Measurements from ENCODE around the gene LALBA. TPM values are rescaled to one million over a fixed set of nuclear protein-coding genes. Genes with fewer than 3 reads are reported as not detected.
"Not testable (repeated sequence)": the region's sequence is repeated elsewhere in the genome, so short reads cannot be mapped to it uniquely, and the experiment has no call there.

The LALBA gene
- total RNA-seq, 1 experiment from 2014 or later, result not detected

DNA sequence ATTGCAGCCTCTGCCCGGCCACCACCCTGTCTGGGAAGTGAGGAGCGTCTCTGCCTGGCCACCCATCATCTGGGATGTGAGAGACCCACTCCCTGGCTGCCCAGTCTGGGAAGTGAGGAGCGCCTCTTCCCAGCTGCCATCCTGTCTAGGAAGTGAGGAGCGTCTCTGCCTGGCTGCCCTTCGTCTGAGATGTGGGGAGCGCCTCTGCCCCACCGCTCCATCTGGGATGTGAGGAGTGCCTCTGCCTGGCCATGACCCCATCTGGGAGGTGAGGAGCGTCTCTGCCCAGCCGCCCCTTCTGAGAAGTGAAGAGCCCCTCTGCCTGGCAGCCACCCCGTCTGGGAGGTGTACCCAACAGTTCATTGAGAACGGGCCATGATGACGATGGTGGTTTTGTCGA, 18.2 kb downstream of the LALBA start:
- CTCF ChIA-PET; H3K4me1 ChIP-seq (ENCODE audit: control insufficient read depth, insufficient read depth, low read length); H3K9me3 ChIP-seq (ENCODE audit: control insufficient read depth, insufficient read depth, low read depth, low read length); H3K27ac ChIP-seq (ENCODE audit: low read length); H3K36me3 ChIP-seq (ENCODE audit: control insufficient read depth, insufficient read depth, low read length); POLR2A ChIA-PET; H3K27me3 ChIP-seq (ENCODE audit: control insufficient read depth, insufficient read depth, low read length); intact Hi-C loops (cut with micrococcal nuclease; ENCODE audit: unreplicated experiment); in situ Hi-C loops (cut with HindIII; ENCODE audit: low pct_unique_long_range_greater_than_20kb, low sequenced_read_pairs); H3K4me3 ChIP-seq (ENCODE audit: low read depth in 2 of 2, low read length in 2 of 2); DNase-seq (ENCODE audit: low read depth, low spot score); ATAC-seq; BruUV-seq (replicated peaks): not testable (repeated sequence)

DNA sequence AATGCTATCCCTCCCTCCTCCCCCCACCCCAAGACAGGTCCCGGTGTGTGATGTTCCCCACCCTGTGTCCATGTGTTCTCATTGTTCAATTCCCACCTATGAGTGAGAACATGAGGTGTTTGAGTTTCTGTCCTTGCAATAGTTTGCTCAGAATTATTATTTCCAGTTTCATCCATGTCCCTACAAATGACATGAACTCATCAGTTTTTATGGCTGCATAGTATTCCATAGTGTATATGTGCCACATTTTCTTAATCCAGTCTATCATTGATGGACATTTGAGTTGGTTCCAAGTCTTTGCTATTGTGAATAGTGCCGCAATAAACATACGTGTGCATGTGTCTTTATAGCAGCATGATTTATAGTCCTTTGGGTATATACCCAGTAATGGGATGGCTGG, 22.8 kb downstream of the LALBA start:
- ATAC-seq; DNase-seq (ENCODE audit: low read depth, low spot score); H3K4me1 ChIP-seq (ENCODE audit: control insufficient read depth, insufficient read depth, low read length); CTCF ChIA-PET; BruUV-seq (replicated peaks); H3K27ac ChIP-seq (ENCODE audit: low read length); POLR2A ChIA-PET; H3K27me3 ChIP-seq (ENCODE audit: control insufficient read depth, insufficient read depth, low read length); intact Hi-C loops (cut with micrococcal nuclease; ENCODE audit: unreplicated experiment); H3K4me3 ChIP-seq (ENCODE audit: low read depth in 2 of 2, low read length in 2 of 2); in situ Hi-C loops (cut with HindIII; ENCODE audit: low pct_unique_long_range_greater_than_20kb, low sequenced_read_pairs); H3K9me3 ChIP-seq (ENCODE audit: control insufficient read depth, insufficient read depth, low read depth, low read length); H3K36me3 ChIP-seq (ENCODE audit: control insufficient read depth, insufficient read depth, low read length): not testable (repeated sequence)

DNA sequence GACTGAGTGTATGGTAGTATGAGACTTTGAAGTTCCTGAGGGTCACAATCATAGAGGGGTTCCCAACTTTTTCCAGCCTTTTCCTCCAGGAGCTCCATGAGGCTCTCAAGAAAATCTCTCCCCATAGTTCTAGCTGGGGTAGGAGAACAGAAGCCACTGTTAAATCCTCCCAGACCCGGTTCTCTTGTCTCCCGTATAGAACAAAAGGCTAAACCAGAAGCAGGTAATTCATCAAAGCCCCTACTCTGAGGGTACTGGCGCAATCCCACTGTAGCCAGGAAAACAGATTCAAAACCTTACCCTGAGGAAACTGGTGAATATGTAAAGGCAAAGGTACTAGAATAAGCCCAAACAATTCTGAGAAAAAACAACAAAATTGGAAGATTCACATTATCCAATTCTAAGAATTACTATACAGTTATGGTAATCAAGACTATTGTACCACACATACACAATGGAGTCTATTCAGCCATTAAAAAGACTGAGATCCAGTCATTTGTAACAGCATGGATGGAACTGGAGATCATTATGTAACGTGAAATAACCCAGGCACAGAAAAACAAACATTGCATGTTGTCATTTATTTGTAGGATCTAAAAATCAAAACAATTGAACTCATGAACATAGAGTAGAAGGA, 23.9 kb downstream of the LALBA start:
- no peak for DNase-seq (ENCODE audit: low read depth, low spot score)
- no peaks in the 10 kb centered on the region for H3K4me1 ChIP-seq (ENCODE audit: control insufficient read depth, insufficient read depth, low read length)
- peaks cover 6% of the 10 kb centered on the region; the same call in 1 of the 2 replicates for H3K27me3 ChIP-seq (ENCODE audit: control insufficient read depth, insufficient read depth, low read length)
- TF ChIP-seq, protein P1, sequence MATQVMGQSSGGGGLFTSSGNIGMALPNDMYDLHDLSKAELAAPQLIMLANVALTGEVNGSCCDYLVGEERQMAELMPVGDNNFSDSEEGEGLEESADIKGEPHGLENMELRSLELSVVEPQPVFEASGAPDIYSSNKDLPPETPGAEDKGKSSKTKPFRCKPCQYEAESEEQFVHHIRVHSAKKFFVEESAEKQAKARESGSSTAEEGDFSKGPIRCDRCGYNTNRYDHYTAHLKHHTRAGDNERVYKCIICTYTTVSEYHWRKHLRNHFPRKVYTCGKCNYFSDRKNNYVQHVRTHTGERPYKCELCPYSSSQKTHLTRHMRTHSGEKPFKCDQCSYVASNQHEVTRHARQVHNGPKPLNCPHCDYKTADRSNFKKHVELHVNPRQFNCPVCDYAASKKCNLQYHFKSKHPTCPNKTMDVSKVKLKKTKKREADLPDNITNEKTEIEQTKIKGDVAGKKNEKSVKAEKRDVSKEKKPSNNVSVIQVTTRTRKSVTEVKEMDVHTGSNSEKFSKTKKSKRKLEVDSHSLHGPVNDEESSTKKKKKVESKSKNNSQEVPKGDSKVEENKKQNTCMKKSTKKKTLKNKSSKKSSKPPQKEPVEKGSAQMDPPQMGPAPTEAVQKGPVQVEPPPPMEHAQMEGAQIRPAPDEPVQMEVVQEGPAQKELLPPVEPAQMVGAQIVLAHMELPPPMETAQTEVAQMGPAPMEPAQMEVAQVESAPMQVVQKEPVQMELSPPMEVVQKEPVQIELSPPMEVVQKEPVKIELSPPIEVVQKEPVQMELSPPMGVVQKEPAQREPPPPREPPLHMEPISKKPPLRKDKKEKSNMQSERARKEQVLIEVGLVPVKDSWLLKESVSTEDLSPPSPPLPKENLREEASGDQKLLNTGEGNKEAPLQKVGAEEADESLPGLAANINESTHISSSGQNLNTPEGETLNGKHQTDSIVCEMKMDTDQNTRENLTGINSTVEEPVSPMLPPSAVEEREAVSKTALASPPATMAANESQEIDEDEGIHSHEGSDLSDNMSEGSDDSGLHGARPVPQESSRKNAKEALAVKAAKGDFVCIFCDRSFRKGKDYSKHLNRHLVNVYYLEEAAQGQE (IDR thresholded peaks at IDR 0.05; ENCODE audit: insufficient read depth in 1 of 2, low read depth in 2 of 2, low read length in 1 of 2), result no peak
- TF ChIP-seq, protein P2, sequence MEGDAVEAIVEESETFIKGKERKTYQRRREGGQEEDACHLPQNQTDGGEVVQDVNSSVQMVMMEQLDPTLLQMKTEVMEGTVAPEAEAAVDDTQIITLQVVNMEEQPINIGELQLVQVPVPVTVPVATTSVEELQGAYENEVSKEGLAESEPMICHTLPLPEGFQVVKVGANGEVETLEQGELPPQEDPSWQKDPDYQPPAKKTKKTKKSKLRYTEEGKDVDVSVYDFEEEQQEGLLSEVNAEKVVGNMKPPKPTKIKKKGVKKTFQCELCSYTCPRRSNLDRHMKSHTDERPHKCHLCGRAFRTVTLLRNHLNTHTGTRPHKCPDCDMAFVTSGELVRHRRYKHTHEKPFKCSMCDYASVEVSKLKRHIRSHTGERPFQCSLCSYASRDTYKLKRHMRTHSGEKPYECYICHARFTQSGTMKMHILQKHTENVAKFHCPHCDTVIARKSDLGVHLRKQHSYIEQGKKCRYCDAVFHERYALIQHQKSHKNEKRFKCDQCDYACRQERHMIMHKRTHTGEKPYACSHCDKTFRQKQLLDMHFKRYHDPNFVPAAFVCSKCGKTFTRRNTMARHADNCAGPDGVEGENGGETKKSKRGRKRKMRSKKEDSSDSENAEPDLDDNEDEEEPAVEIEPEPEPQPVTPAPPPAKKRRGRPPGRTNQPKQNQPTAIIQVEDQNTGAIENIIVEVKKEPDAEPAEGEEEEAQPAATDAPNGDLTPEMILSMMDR (IDR thresholded peaks at IDR 0.05), result no peak
- TF ChIP-seq SIN3A (IDR thresholded peaks at IDR 0.05; ENCODE audit: borderline replicate concordance, insufficient read depth, low read depth, low read length) (no peak), TCF7L2 (IDR thresholded peaks at IDR 0.05; ENCODE audit: low read depth, low read length) (no peak)
- H3K27ac ChIP-seq (ENCODE audit: low read length), result no peak overlapping the region
- intact Hi-C loops (cut with micrococcal nuclease; ENCODE audit: unreplicated experiment) (no loop called here), in situ Hi-C loops (cut with HindIII; ENCODE audit: low pct_unique_long_range_greater_than_20kb, low sequenced_read_pairs) (no loop called here)
- H3K9me3 ChIP-seq (ENCODE audit: control insufficient read depth, insufficient read depth, low read depth, low read length), result no peaks in the 10 kb centered on the region
- no peaks in the 10 kb centered on the region for H3K36me3 ChIP-seq (ENCODE audit: control insufficient read depth, insufficient read depth, low read length)
- H3K4me3 ChIP-seq (ENCODE audit: low read depth in 2 of 2, low read length in 2 of 2), result no peak overlapping the region
- POLR2A ChIA-PET, result no interaction called here
- no peak for ATAC-seq
- BruUV-seq (replicated peaks), result no TSS peak
- CTCF ChIA-PET, result interaction anchor here (0.5 to 1.0 kb wide), 3 partner anchors 72 to 264 kb away, joined by 3 to 6 read pairs (median 3); no protein-coding TSS in a partner anchor
